ENCODE results near the gene ICOSLG.
"Not testable (repeated sequence)": the region's sequence is repeated elsewhere in the genome, so short reads cannot be mapped to it uniquely, and the experiment has no call there.

- not testable (repeated sequence) for TF ChIP-seq CTCF (IDR thresholded peaks at IDR 0.05; ENCODE audit: low read depth, low read length); POLR2A (IDR thresholded peaks at IDR 0.05; ENCODE audit: extremely low read depth, insufficient read length)
Observed at GRCh38 chr21:44207860-44208646, 32.7 kb downstream of the ICOSLG start.
